Stimulated activated CD8-positive, alpha-beta memory T cell treated with anti-CD3 and anti-CD28 coated beads, Interleukin-4, amount 100 ng/mL, for 4 hours (primary cell): Measurements from ENCODE around the gene DDX47.
"Not testable (repeated sequence)": the region's sequence is repeated elsewhere in the genome, so short reads cannot be mapped to it uniquely, and the experiment has no call there.

Experiments
- DNase-seq, 2 donors: peaks; one replicate each; pipeline ENCODE4 v3.0.0-alpha.2; 2020; ENCODE audit warnings: low read depth in 2 of 2, low spot score in 1 of 2

DDX47 gene

GRCh38 chr12:12820376-12820775, 7.2 kb downstream of the DDX47 start:
- DNase-seq = not testable (repeated sequence)

GRCh38 chr12:12821975-12822374, 8.8 kb downstream of the DDX47 start:
- no peak for DNase-seq

DNA sequence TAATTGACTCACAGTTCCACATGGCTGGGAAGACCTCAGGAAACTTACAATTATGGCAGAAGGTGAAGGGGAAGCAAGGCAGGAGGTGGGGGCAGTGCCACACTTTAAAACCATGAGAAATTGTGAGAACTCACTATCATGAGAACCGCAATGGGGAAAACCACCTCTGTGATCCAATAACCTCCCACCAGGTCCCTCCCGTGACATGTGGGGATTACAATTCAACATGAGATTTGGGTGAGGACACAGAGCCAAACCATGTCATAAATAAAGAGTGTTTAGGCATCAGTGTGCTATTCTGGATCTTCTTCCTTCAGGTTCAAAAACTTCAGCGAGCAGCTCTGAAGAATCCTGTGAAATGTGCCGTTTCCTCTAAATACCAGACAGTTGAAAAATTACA, 9.7 kb downstream of the DDX47 start:
- DNase-seq = no peak

DNA sequence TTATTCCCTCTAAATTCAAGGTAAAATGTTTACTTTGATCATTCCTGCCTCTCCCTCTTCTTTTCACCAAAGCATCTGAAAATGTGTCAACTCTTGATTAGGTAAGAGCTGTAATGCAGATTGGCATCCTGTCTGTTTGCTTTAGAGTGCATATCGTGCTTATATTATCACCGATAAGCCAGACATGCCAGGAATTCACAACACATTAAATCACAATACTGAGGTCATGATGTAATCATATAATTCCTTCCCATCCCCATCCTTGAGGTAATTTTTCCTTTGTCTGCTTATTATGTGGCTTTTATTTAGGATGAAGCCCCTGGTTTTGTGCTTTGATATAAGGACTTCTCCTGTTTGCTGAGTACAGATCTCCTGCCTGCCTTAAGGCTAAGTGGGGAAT, 10.2 kb downstream of the DDX47 start:
- no peak for DNase-seq

- no peak for DNase-seq
These were observed 10.7 kb downstream of the DDX47 start for GRCh38 chr12:12823811-12824210.

- DNase-seq = no peak
These were observed 22.4 kb downstream of the DDX47 start for GRCh38 chr12:12835378-12836146.

DNA sequence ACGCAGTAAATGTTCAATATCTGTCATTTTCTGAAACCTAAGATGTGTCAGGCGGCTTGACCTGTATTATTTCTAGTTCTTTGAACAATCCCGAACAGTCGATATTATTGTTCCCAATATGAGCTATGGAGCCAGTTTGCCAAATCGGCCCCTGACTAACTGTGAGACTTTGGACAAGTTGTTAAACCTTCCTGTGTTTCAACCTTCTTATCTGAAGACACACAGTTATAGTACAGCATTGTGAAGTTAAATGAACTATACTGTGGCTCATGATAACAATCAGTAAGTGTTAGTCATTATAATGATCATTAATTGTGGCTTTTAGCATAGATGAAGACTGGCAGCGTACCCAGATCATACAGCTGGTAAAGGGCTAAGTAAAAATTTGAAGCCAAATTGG, 23.4 kb downstream of the DDX47 start:
- no peak for DNase-seq

DNA sequence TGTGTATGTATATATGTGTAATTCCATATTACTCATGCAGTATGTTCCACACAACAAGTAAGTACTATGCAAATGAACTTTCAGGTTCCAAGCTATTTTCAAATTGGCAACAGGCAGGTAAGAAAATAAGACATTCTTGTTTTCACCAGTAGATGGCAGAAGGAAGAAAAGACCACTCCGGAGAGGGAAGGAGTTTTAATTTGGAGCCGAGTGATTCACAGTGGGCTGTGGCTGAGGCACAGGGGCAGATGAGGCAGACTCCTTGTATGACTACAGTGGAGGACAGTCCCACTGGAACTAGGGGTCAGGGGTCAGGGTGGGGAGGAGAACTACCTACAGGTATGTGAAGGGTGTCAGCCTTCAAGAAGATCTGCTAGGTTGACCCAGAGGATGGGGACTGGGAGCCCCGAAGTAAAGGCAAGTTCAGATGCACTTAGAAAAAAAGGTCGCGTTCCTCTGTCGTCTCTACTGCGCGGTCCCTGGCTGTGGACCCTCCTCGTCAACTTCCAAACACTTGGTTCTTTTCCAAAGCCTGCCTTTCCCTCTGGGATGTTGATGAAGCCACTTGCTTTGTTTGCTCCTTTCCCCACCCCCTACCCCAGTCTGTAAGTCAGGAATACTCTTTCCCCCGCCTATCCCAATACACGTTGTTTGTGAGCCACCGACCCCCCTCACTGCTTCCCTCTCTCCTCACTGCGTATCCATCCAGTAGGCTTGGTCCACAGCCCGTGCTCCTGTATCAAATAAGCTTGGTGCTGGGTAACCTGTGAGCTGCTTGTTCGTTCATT, 24.1 kb downstream of the DDX47 start:
- DNase-seq = peak in 1 of 2 donors; percentile 1

DNA sequence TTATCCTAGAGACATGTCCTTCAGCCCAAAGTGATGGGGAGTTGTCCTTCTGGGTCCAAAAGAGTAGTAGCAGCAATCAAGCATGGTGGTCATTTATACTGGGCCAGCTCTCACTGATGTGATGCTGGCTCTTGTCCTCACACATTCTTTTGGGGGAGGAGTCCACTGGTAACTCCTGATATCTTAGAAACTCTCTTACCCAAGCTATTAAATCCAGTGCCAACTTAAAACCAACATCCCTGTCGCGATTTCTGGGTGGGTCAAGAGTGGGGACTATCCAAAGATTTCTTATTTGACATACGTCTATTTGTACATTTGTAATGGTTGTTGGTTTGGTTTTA, 24.6 kb downstream of the DDX47 start:
- no peak for DNase-seq

DNA sequence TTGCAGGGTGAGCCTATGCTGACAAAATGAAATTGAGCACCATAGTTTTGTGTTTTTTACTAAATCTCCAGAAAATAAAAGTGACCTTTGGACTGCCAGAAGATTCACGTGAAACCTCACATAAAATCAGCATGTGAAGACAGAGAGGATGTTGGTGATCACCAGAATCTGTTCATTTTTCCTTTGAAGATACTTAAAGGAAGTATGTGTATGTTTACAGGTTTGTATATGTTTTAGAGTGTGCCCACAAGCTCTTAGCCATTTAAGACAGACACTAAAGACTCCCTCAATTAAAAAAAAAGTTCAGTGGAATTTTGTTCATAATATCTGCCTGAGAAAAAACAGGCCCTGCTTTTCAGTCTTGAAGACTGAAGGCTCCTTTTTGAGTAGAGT, 25.9 kb downstream of the DDX47 start:
- DNase-seq = no peak

- DNase-seq = not testable (repeated sequence)
These were observed 26.3 kb downstream of the DDX47 start for GRCh38 chr12:12839439-12839838.

DNA sequence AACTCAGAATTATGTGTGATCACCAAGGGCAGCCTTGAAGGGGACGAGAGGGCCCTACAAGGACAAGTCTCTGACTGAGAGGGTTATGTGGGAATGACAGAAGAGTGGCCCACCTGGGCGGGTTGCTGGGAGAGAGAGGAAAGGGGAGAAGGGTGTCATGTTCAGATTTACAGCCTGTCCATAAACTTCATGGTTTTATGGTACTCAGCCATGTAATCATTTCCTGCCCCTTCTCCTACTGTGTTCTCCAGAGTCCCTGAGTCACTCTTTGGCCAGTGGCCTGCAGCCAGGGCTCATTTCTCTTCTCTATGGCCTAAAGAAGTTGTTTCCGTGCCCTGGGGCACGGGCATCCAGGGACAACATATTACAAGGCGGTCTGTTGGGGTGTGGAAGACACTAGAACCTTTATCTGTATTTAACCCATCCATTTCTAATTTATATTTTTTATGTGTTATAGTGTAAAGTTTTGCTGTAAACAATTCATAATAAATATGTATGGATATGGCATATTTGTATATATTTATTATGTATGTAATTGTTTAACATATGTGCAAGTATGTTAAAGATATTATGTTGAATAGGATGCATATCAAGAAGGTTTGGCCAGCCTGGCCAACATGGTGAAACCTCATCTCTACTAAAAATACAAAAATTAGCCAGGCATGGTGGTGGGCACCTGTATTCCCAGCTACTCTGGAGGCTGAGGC, 26.9 kb downstream of the DDX47 start:
- DNase-seq = no peak

GRCh38 chr12:12840580-12840899, 27.4 kb downstream of the DDX47 start:
- no peak for DNase-seq

- not testable (repeated sequence) for DNase-seq
These were observed 28.3 kb downstream of the DDX47 start for GRCh38 chr12:12841428-12841827.

DNA sequence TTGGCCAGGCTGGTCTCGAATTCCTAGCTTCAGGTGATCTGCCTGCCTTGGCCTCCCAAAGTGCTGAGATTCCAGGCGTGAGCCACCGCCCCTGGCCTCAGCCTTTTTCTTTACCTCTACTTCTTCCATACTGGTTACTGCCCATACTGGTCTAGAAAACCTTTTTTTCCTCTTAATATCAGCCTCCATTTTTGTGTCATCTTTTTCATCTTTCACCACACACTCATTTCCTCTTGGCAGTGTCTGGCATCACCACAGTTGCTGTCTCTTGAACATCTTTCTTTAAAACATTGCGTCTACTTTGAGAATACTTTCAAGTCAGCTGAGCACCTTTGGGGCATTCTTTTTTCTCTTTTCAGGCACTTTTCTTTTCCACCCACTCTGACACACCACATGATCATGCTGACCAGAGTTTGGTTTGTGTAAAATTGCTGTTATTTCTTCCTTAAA, 32.7 kb downstream of the DDX47 start:
- no peak for DNase-seq

- DNase-seq = not testable (repeated sequence)
These were observed 33.6 kb downstream of the DDX47 start for GRCh38 chr12:12846780-12847179.

GRCh38 chr12:12853435-12853834, 40.3 kb downstream of the DDX47 start:
- DNase-seq = no peak

GRCh38 chr12:12859690-12860089, 46.5 kb downstream of the DDX47 start:
- DNase-seq = no peak

DNA sequence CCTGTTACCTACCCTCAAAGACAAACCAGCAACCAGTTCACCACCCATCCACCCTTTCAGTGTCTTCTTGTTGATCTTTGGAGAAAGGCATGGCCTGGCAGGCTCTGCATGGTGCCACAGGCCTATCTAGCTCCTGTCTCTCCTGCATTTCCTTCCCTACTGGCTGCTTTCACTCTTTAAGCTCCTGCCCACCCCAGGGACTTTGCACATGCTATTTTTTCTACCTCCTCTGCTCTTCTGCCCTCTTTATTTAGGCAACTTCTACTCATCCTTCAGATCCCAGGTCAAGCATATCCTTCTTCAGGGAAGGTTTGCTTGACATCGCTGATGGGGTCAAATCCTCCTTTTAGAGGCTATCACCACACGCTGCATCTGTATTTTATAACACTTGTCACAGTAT, 51.1 kb downstream of the DDX47 start:
- no peak for DNase-seq

- DNase-seq = no peak
These were observed 55.5 kb downstream of the DDX47 start for GRCh38 chr12:12868477-12869235.

DNA sequence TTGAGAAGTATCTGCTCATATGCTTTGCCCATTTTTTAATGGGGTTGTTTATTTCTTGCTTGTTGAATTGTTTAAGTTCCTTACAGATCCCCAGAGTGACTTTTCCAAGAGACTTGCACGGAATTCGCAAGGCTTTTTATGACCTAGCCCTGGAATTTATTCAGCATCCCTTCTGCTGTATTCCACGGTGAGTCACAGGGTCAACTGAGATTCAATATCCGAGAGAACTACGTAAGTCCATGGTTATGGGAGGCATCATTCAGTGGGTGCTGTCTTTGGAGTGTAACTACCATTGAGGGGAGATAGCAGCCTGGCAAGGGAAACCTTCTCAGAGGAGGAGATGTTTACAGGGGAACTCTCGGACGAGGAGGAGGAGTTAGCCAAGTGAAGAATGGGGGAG, 57.3 kb downstream of the DDX47 start:
- no peak for DNase-seq
